K562 (cell line): ENCODE results near the gene KRTCAP2. TPM values are rescaled to one million over a fixed set of nuclear protein-coding genes. Genes with fewer than 3 reads are reported as not detected.

Source experiments
- ARID4B ChIP-seq: sonication (generic); formaldehyde crosslinking; IDR thresholded peaks from 2 replicates; pipeline ENCODE4 v1.8.0; 2022; ENCODE audit warnings: mild to moderate bottlenecking, missing genetic modification reagents
- ESRRA ChIP-seq: fragments of 450-650 bp; IDR thresholded peaks from 2 replicates; pipeline ENCODE4 v1.6.1; 2014; ENCODE audit warnings: low read depth, mild to moderate bottlenecking, moderate library complexity, borderline replicate concordance
- HOXB6 ChIP-seq: fragments of 250-450 bp; sonication (Bioruptor Pico); IDR thresholded peaks from 2 replicates; pipeline ENCODE4 v1.5.1; 2022; ENCODE audit warnings: mild to moderate bottlenecking, borderline replicate concordance
- MYC ChIP-seq, 2 experiments: fragments of 250-450 bp in 1 of 2; sonication (Bioruptor Pico) in 1 of 2; IDR thresholded peaks; 2 replicates each; pipeline versions ENCODE4 v1.5.1 to v1.6.1; 2012 to 2021; ENCODE audit warnings: low read depth in 2 of 2, borderline replicate concordance in 1 of 2, improper control_type of control experiment in 1 of 2, low read length in 1 of 2, mild to moderate bottlenecking in 1 of 2, moderate library complexity in 1 of 2
- USF1 ChIP-seq: sonication (generic); formaldehyde crosslinking; IDR thresholded peaks from 2 replicates; pipeline ENCODE4 v1.9.0; 2022; ENCODE audit warnings: mild to moderate bottlenecking, missing genetic modification reagents
- ZBTB40 ChIP-seq, 2 experiments: fragments of 450-650 bp in 1 of 2; sonication (generic) in 1 of 2; formaldehyde crosslinking in 1 of 2; IDR thresholded peaks; 2 replicates each; pipeline versions ENCODE4 v1.7.1 to v1.9.0; 2016 to 2022; ENCODE audit warnings: inconsistent platforms in 1 of 2, mild to moderate bottlenecking in 1 of 2, missing genetic modification reagents in 1 of 2
- ZNF436 ChIP-seq: fragments of 250-450, 450-650 bp; sonication (Bioruptor Pico); formaldehyde crosslinking; IDR thresholded peaks from 2 replicates; pipeline ENCODE4 v1.7.0; 2020; ENCODE audit warnings: mild to moderate bottlenecking
- polyA plus RNA-seq, 8 experiments: library from polyadenylated mRNA; depleted of rRNA in 4 of 8; stranded (reverse) in 5 of 8; unstranded in 3 of 8; fragments of >200 nt; fragmentation: Nextera tagmentation in 2 of 8; fragmentation: Illumina TruSeq in 1 of 8; extraction: Ambion mirVana in 2 of 8; extraction: Trizol in 1 of 8; gene quantifications; 2 replicates each; pipeline versions ENCODE4 v1.2.1 to v1.2.3, GENCODE V29; 2011 to 2014; ENCODE audit warnings: inconsistent platforms in 1 of 8, missing spikeins in 1 of 8
- total RNA-seq, 7 experiments: library from RNA; depleted of rRNA in 6 of 7; stranded (reverse); fragments of >200 nt in 6 of 7; fragmentation: Illumina TruSeq in 2 of 7; extraction: Trizol in 2 of 7; gene quantifications; 2 replicates each; pipeline versions ENCODE4 v1.2.1 to v1.2.3, GENCODE V29; 2011 to 2021; ENCODE audit warnings: low replicate concordance in 1 of 7

KRTCAP2 gene
- total and polyA plus RNA-seq, 9 of the 15 experiments (the other 6 are each of a cell fraction or from before 2014, with no cell fraction given) = 126 to 436 (median 244) TPM

GRCh38 chr1:155207806-155208540 lies 34.9 kb upstream of the KRTCAP2 start, which contains the start of gene THBS3 (continued):
- TF ChIP-seq ZNF436 (no peak), USF1 (0 out of 2 replicates have a peak, but pooled peaks have one; percentile 32), ESRRA (no peak), ARID4B (CRISPR knock-in tag) (peak; percentile 11; the same call in 1 of the 2 replicates), ZBTB40 (IDR thresholded peaks at IDR 0.05) (no peak), ZBTB40 (CRISPR knock-in tag; IDR thresholded peaks at IDR 0.05) (no peak), HOXB6 (CRISPR knock-in tag) (no peak), MYC (IDR thresholded peaks at IDR 0.05; ENCODE audit: low read depth, low read length) (no peak), MYC (CRISPR knock-in tag; IDR thresholded peaks at IDR 0.05; ENCODE audit: borderline replicate concordance, low read depth) (no peak)
